Adrenal gland (tissue), 12 donors: Measurements from ENCODE around the gene TRIM52. TPM values are rescaled to one million over a fixed set of nuclear protein-coding genes. Genes with fewer than 3 reads are reported as not detected.

Source experiments
- DNase-seq, 7 donors: peaks; one replicate each; pipeline ENCODE4 v3.0.0-alpha.2; 2019 to 2020
- H3K27ac ChIP-seq, 5 donors: fragments of 200-600 bp; sonication (generic) in 4 of 5; 1 replicate in 3 of 5; 2 replicates in 2 of 5; pipeline versions ENCODE4 v1.5.1 to v1.8.0; 2016 to 2020; ENCODE audit warnings: mild to moderate bottlenecking in 1 of 5
- H3K27me3 ChIP-seq: fragments of 200-600 bp; 2 replicates; pipeline ENCODE4 v1.8.0; 2021
- H3K36me3 ChIP-seq, 2 donors: fragments of 200-600 bp; replicated peaks in 1 of 2; 1 replicate in 1 of 2; 2 replicates in 1 of 2; pipeline versions ENCODE4 v1.5.1 to v1.8.0; 2018 to 2022
- H3K4me1 ChIP-seq, 2 donors: fragments of 200-600 bp; replicated peaks in 1 of 2; 1 replicate in 1 of 2; 2 replicates in 1 of 2; pipeline versions ENCODE4 v1.5.1 to v1.8.0; 2018 to 2021
- H3K4me3 ChIP-seq, 4 donors: fragments of 200-600 bp; sonication (generic) in 3 of 4; one replicate each; pipeline ENCODE4 v1.5.1; 2016 to 2018
- H3K9me3 ChIP-seq, 3 donors: fragments of 200-600 bp; sonication (generic) in 1 of 3; replicated peaks in 1 of 3; 1 replicate in 2 of 3; 2 replicates in 1 of 3; pipeline versions ENCODE4 v1.5.1 to v1.8.0; 2016 to 2021
- POLR2A ChIP-seq, 2 donors: fragments of 450-650 bp; IDR thresholded peaks; one replicate each; pipeline ENCODE4 v1.6.1; 2017; ENCODE audit warnings: antibody characterized with exemption in 2 of 2, mild to moderate bottlenecking in 2 of 2, moderate library complexity in 1 of 2
- WGBS, 4 donors: extraction: QIAGEN DNeasy Blood & Tissue Kit in 2 of 4; methylation state at CpG; one replicate each; pipeline versions ENCODE4 v1.1.5 to v1.1.7; 2013 to 2017; 5-methylcytosine and 5-hydroxymethylcytosine counted together
- intact Hi-C, 2 donors: fragments of 100-400 bp; cut with DNase I; formaldehyde crosslinking; loops; one replicate each; pipeline versions ENCODE4 v1.14.1 to v1.15.0; 2022 to 2023
- polyA plus RNA-seq, 3 donors: library from polyadenylated mRNA; stranded (reverse); fragments of 200-250 nt in 2 of 3; fragments of 350-450 nt in 1 of 3; fragmentation: Illumina TruSeq in 1 of 3; extraction: RNeasy Lipid Tissue Mini Kit (QIAGEN cat#74804) in 1 of 3; gene quantifications; one replicate each; pipeline ENCODE4 v1.2.3, GENCODE V29; 2013 to 2014
- total RNA-seq, 9 donors: library from RNA; depleted of rRNA in 4 of 9; stranded (reverse); fragments of >200 nt in 4 of 9; fragments of 120-200 nt in 1 of 9; fragmentation: NEBNext Ultra II Directional in 1 of 9; extraction: Animal tissue kit (Norgen Biotek cat#: 25700) in 1 of 9; gene quantifications; one replicate each; pipeline versions ENCODE4 v1.1.0 to v1.2.4, GENCODE V29; 2013 to 2023
- TF ChIP-seq, protein P1 (sequence below), 6 experiments: fragments of 450-650 bp in 4 of 6; fragments of 200-600 bp in 2 of 6; sonication (generic) in 1 of 6; IDR thresholded peaks; 1 replicate in 5 of 6; 2 replicates in 1 of 6; pipeline versions ENCODE4 v1.5.1 to v1.8.0; 2016 to 2021; ENCODE audit warnings: antibody characterized with exemption in 6 of 6, mild to moderate bottlenecking in 2 of 6, moderate library complexity in 1 of 6
- donor health status: healthy with polysubstance abuse.
- donor health status: Bipolar disorder and iron deficiency.
- donor health status: DM: yes; HTN: yes; CAD: no.
- donor health status: DM: no; HTN: no; CAD: no.
- donor health status: DM: no; HTN: no; CAD: no.
- donor health status: DM: yes; HTN: yes; CAD: no.

The TRIM52 gene
- total and polyA plus RNA-seq, 12 donors, result 7.8 to 23.9 (median 13.2) TPM

DNA sequence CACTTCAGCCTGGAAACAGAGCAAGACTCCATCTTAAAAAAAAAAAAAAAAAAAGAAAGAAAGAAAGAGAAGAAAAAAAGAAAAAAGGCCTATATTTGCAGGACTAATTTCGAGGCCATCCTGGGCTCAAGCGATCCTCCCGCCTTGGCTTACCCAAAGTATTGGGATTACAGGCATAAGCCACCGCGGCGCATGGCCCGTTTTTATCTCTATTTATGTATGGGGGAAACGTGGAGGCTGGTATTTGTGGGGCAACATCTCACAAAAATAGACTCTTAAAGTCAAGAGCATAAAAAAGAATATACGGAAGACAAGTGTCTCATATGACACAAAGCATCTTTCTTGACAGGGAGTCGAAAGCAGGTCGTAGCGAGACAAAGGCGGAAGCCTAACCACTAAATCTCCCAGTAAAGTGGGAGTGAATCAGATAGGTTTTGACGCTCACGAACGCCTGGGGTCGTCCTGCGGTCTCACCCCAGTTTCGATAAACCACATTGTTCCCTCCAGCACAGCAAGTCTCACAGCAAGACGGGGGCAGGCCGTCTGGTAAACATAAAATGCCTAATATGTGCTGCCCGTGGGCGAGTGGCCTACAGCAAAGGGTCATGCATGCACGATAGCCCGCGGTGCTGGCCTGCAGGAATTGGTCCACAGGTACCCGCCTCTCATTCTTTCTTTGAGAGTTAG is 39.7 kb downstream of the TRIM52 start:
- Histone ChIP-seq H3K4me1 (peaks cover 4 to 27% of the 10 kb centered on the region in 2 donors), H3K4me3 (no peak overlapping the region), H3K36me3 (no peaks in the 10 kb centered on the region), H3K27me3 (no peaks in the 10 kb centered on the region), H3K9me3 (no peaks in the 10 kb centered on the region), H3K27ac (peak overlapping the region in 3 of 5 donors; percentile 74 to 98 (median 95))
- intact Hi-C loops, result loop anchor here in 1 of 2 donors (5.0 kb wide), 1 partner anchor 34 kb away; no protein-coding TSS in a partner anchor
- 57 to 65% (median 62%) methylated on average over 20 to 27 of the region's 27 CpGs for WGBS, 4 donors
- DNase-seq, result peak in 1 of 7 donors; percentile 47
- no peak for TF ChIP-seq POLR2A (IDR thresholded peaks at IDR 0.05)
- TF ChIP-seq, protein P1, sequence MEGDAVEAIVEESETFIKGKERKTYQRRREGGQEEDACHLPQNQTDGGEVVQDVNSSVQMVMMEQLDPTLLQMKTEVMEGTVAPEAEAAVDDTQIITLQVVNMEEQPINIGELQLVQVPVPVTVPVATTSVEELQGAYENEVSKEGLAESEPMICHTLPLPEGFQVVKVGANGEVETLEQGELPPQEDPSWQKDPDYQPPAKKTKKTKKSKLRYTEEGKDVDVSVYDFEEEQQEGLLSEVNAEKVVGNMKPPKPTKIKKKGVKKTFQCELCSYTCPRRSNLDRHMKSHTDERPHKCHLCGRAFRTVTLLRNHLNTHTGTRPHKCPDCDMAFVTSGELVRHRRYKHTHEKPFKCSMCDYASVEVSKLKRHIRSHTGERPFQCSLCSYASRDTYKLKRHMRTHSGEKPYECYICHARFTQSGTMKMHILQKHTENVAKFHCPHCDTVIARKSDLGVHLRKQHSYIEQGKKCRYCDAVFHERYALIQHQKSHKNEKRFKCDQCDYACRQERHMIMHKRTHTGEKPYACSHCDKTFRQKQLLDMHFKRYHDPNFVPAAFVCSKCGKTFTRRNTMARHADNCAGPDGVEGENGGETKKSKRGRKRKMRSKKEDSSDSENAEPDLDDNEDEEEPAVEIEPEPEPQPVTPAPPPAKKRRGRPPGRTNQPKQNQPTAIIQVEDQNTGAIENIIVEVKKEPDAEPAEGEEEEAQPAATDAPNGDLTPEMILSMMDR (IDR thresholded peaks at IDR 0.05), result no peak

DNA sequence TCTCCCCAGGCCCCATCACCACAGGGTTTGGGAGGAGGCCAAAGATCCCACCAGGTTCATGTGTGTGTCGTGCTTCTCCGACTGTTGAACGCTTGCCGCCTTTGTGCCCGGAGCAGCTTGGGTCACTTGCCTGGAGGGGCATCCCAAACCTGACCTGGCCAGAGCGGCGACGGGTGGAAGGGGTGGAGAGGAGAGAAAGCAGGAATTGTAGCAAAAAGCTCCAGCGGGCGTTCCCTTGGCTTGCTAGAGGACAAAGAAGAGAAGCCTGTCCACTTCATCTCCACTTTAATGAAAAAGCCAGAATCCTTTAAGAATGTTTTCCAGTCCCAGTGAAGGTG is 40.8 kb downstream of the TRIM52 start:
- intact Hi-C loops, result loop anchor here in 1 of 2 donors (5.0 kb wide), 1 partner anchor 33 kb away; no protein-coding TSS in a partner anchor
- WGBS, 4 donors, result 89 to 95% (median 93%) methylated on average over 8 to 10 of the region's 10 CpGs
- no peaks in the 10 kb centered on the region for H3K9me3 ChIP-seq
- H3K4me3 ChIP-seq, result no peak overlapping the region
- H3K27me3 ChIP-seq, result no peaks in the 10 kb centered on the region
- DNase-seq, result no peak
- no peak overlapping the region for H3K27ac ChIP-seq
- peaks cover 4 to 24% of the 10 kb centered on the region in 2 donors for H3K4me1 ChIP-seq
- TF ChIP-seq POLR2A (IDR thresholded peaks at IDR 0.05), result no peak
- TF ChIP-seq, protein P1 (IDR thresholded peaks at IDR 0.05), result no peak
- no peaks in the 10 kb centered on the region for H3K36me3 ChIP-seq

DNA sequence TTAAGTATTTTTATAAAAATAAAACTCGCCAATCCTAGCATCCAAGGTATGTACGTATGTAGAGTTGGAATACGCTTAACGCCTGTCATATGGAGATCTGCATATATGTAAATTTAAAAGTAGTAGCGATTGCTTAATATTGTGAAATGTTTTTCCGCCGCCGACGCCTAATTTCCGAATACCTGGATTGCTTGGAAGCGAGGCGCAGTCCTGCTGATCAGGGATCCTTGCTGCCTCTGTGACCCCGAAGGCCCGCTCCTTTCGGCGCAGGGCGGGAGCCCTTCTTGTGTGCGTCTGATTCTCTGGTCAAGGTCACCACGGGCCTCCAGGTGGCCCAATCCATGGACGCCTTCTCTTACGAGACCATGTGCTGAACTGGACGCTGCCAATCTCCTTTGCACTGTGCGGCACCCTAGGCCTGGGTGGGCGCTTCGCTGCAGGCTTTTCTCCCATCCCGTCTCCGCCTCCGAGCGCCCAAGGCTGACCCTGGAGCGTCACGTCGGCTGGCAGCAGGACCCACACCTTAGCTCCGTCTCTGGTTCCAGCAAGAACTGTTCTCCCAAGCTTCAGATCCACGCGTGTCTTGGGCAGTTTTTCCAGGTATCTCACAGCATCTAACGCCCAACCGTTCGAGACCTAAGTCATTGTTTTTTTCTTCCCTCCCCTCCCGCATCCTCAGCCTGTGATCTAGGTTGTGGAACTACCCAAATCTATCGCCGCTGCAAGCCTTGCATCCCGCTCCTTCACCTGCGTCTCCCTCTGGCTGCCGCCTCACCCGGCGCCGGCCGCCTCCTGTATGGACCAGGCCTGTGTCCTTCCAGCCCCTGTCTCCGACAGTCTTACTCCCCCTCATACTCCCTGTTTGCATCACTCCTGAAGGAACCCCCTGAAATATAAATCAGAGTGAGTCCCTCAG is 41.4 kb downstream of the TRIM52 start:
- peaks cover 4 to 18% of the 10 kb centered on the region in 2 donors for H3K4me1 ChIP-seq
- H3K9me3 ChIP-seq, result no peaks in the 10 kb centered on the region
- no peak for DNase-seq
- H3K4me3 ChIP-seq, result no peak overlapping the region
- no peak for TF ChIP-seq POLR2A (IDR thresholded peaks at IDR 0.05)
- TF ChIP-seq, protein P1 (IDR thresholded peaks at IDR 0.05), result no peak
- intact Hi-C loops, result loop anchor here in 1 of 2 donors (5.0 kb wide), 2 partner anchors 32 to 33 kb away; no protein-coding TSS in a partner anchor
- no peaks in the 10 kb centered on the region for H3K36me3 ChIP-seq
- no peaks in the 10 kb centered on the region for H3K27me3 ChIP-seq
- WGBS, 4 donors, result 65 to 75% (median 72%) methylated on average over 43 to 49 of the region's 49 CpGs
- H3K27ac ChIP-seq, result no peak overlapping the region

DNA sequence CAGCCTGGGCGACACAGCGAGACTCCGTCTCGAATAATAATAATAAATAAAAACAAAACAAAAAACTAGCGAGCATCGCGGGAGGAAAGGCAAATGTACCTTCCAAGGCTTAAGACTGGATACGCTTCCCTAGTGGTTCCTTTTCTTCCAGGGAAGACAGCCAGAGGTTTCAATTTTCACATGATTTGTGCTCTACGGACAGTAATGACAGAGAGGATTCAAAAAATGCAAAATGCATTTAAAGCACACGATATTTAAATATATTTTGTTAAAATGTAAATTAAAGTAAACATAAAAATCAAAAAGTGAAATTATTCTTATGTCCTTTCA is 42.2 kb downstream of the TRIM52 start:
- intact Hi-C loops, result loop anchor here in 1 of 2 donors (5.0 kb wide), 1 partner anchor 34 kb away; no protein-coding TSS in a partner anchor
- WGBS, 4 donors, result 35 to 50% (median 48%) methylated on average over 10 of the region's 10 CpGs
- Histone ChIP-seq H3K4me1 (peaks cover 0 to 12% of the 10 kb centered on the region in 2 donors), H3K27ac (no peak overlapping the region), H3K9me3 (no peaks in the 10 kb centered on the region), H3K4me3 (peak overlapping the region in 1 of 4 donors; percentile 35), H3K27me3 (no peaks in the 10 kb centered on the region), H3K36me3 (no peaks in the 10 kb centered on the region)
- no peak for TF ChIP-seq POLR2A (IDR thresholded peaks at IDR 0.05)
- TF ChIP-seq, protein P1 (IDR thresholded peaks at IDR 0.05), result no peak
- DNase-seq, result no peak
